H1 (cell line): ENCODE measurements around the gene CELF2. TPM values are rescaled to one million over a fixed set of nuclear protein-coding genes. Genes with fewer than 3 reads are reported as not detected.

Experiments used
- CHD7 ChIP-seq: fragments of 300-600 bp; sonication (generic); IDR thresholded peaks from 2 replicates; pipeline ENCODE4 v1.7.1; 2012; ENCODE audit warnings: low read length, moderate library complexity, mild to moderate bottlenecking, inconsistent platforms; ENCODE audit not compliant: insufficient replicate concordance
- E2F6 ChIP-seq: IDR thresholded peaks from 2 replicates; pipeline ENCODE4 v1.6.1; 2012; ENCODE audit warnings: inconsistent platforms
- YY1 ChIP-seq: IDR thresholded peaks from 2 replicates; pipeline ENCODE4 v1.6.1; 2011; ENCODE audit warnings: low read depth, mild to moderate bottlenecking, low read length
- polyA plus RNA-seq, 7 experiments: library from polyadenylated mRNA; depleted of rRNA in 3 of 7; stranded (reverse) in 5 of 7; unstranded in 2 of 7; fragments of >200 nt in 5 of 7; fragments of 200-250 nt in 2 of 7; gene quantifications; 1 replicate in 5 of 7; 2 replicates in 1 of 7; 4 replicates in 1 of 7; pipeline versions ENCODE4 v1.2.1 to v1.2.3, GENCODE V29; 2011 to 2013; ENCODE audit warnings: missing spikeins in 2 of 7, mixed read lengths in 2 of 7
- total RNA-seq: library from RNA; stranded (reverse); fragmentation: NEBNext Ultra II Directional; extraction: Animal tissue kit (Norgen Biotek cat#: 25700); gene quantifications from 2 replicates; pipeline ENCODE4 v1.2.1, GENCODE V29; 2021

Gene CELF2
- total and polyA plus RNA-seq, 2 of the 8 experiments (the other 6 are each of a cell fraction or from before 2014, with no cell fraction given) = 18.3 to 22.7 TPM

DNA sequence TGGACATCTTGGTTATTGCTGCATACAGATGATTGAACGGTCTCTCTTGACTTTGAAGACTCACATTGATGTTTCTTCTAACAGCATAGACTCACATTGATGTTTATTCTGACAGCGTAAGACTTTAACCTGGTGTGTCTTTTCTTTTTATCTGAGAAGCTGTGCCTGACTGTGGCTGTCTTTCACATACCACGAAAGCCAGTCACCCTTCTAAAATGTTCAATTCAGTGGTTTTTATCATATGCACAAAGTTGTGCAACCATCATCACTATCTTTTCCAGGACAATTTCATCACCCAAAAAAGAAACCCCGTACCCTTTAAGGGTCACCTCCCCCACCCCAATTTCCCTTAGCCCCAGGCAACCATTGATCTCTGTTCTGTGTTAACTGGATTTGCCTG is 24.7 kb downstream of the CELF2 start (continued):
- TF ChIP-seq CHD7 (no peak), E2F6 (no peak), YY1 (no peak)
